Mesodermal cell (in vitro differentiated cells): ENCODE results near the gene PHPT1. TPM values are rescaled to one million over a fixed set of nuclear protein-coding genes. Genes with fewer than 3 reads are reported as not detected.
A peak's percentile ranks its signal among the peaks of the same experiment; 100 is the strongest.
"Not testable (repeated sequence)": the region's sequence is repeated elsewhere in the genome, so short reads cannot be mapped to it uniquely, and the experiment has no call there.

Experiments used
- H3K27ac ChIP-seq: 2 replicates; pipeline ENCODE4 v1.7.0; 2013; ENCODE audit warnings: mild to moderate bottlenecking, low read depth, low read length, moderate library complexity; ENCODE audit not compliant: severe bottlenecking
- H3K36me3 ChIP-seq: 2 replicates; pipeline ENCODE4 v1.7.1; 2013; ENCODE audit warnings: mild to moderate bottlenecking, low read length, moderate library complexity; ENCODE audit not compliant: control insufficient read depth, insufficient read depth
- H3K4me1 ChIP-seq: one replicate; pipeline ENCODE4 v1.7.1; 2013; ENCODE audit warnings: mild to moderate bottlenecking, low read length; ENCODE audit not compliant: insufficient read depth, control insufficient read depth, poor library complexity, severe bottlenecking
- H3K4me3 ChIP-seq: 2 replicates; pipeline ENCODE4 v1.7.0; 2013; ENCODE audit warnings: low read length, control low read depth, mild to moderate bottlenecking; ENCODE audit not compliant: insufficient read depth, poor library complexity, severe bottlenecking; ENCODE audit errors: extremely low read depth
- H3K9me3 ChIP-seq: 2 replicates; pipeline ENCODE4 v1.7.1; 2013; ENCODE audit warnings: mild to moderate bottlenecking, low read length, moderate library complexity; ENCODE audit not compliant: control insufficient read depth
- WGBS, 2 experiments: methylation state at CpG; one replicate each; pipeline ENCODE4 v1.1.5; 2013; ENCODE audit warnings: missing lambda C conversion rate in 2 of 2; ENCODE audit not compliant: insufficient coverage in 2 of 2; 5-methylcytosine and 5-hydroxymethylcytosine counted together
- polyA plus RNA-seq, 2 experiments: library from polyadenylated mRNA; stranded (reverse); fragments of 50-300 nt; gene quantifications; one replicate each; pipeline ENCODE4 v1.2.3, GENCODE V29; 2013

Gene PHPT1
- polyA plus RNA-seq (2013, experiment 1 of 2), result 189 TPM
- polyA plus RNA-seq (2013, experiment 2 of 2), result 175 TPM

- Histone ChIP-seq H3K36me3 (peaks cover 32% of the 10 kb centered on the region), H3K27ac (peak within 1 kb of the TSS; percentile 86), H3K4me1 (peaks cover 8% of the 10 kb centered on the region), H3K9me3 (peaks cover 6% of the 10 kb centered on the region), H3K4me3 (peak within 1 kb of the TSS; percentile 81)
- 1% methylated on average over 56 to 59 of the region's 77 CpGs for WGBS, 2 experiments
Observed at GRCh38 chr9:136849038-136849959, at the start of gene PHPT1. Gene PHPT1, plus strand, starts transcription at chr9:136849409. Its CDS starts 22 bp downstream, at chr9:136849431.

- peak overlapping the region; percentile 55 for H3K4me3 ChIP-seq
- H3K9me3 ChIP-seq, result no peaks in the 10 kb centered on the region
- H3K4me1 ChIP-seq, result peaks cover 29% of the 10 kb centered on the region
- H3K36me3 ChIP-seq, result peaks cover 4% of the 10 kb centered on the region
- H3K27ac ChIP-seq, result peak overlapping the region; percentile 45
- 1 to 2% methylated on average over 44 to 52 of the region's 63 CpGs for WGBS, 2 experiments
Observed at GRCh38 chr9:136799854-136800657, 49.2 kb upstream of the PHPT1 start.

GRCh38 chr9:136802321-136802720, 46.9 kb upstream of the PHPT1 start:
- Histone ChIP-seq H3K27ac (no peak overlapping the region), H3K4me1 (peaks cover 24% of the 10 kb centered on the region), H3K4me3 (no peak overlapping the region), H3K36me3 (peaks cover 9% of the 10 kb centered on the region), H3K9me3 (no peaks in the 10 kb centered on the region)
- 81 to 87% methylated on average over 4 to 5 of the region's 6 CpGs for WGBS, 2 experiments

- not testable (repeated sequence) for H3K4me3 ChIP-seq, H3K36me3 ChIP-seq, H3K27ac ChIP-seq, H3K9me3 ChIP-seq
- H3K4me1 ChIP-seq, result peaks cover 18% of the 10 kb centered on the region
- WGBS, 2 experiments, result 98 to 100% methylated on average over 2 to 4 of the region's 9 CpGs
Observed at GRCh38 chr9:136803009-136803550, 46.1 kb upstream of the PHPT1 start.

GRCh38 chr9:136803551-136804508, 45.4 kb upstream of the PHPT1 start:
- Histone ChIP-seq H3K4me3 (no peak overlapping the region), H3K9me3 (no peaks in the 10 kb centered on the region), H3K27ac (no peak overlapping the region), H3K4me1 (peaks cover 18% of the 10 kb centered on the region), H3K36me3 (peaks cover 9% of the 10 kb centered on the region)
- 93 to 94% methylated on average over 22 of the region's 22 CpGs for WGBS, 2 experiments

- Histone ChIP-seq H3K27ac (no peak overlapping the region), H3K4me1 (peaks cover 24% of the 10 kb centered on the region), H3K4me3 (no peak overlapping the region), H3K36me3 (peaks cover 11% of the 10 kb centered on the region), H3K9me3 (no peaks in the 10 kb centered on the region)
- 95% methylated on average over 20 of the region's 20 CpGs for WGBS, 2 experiments
Observed at GRCh38 chr9:136804509-136805206, 44.6 kb upstream of the PHPT1 start.

GRCh38 chr9:136805207-136805740, 43.9 kb upstream of the PHPT1 start:
- no peak overlapping the region for H3K27ac ChIP-seq
- 93 to 95% methylated on average over 11 to 12 of the region's 12 CpGs for WGBS, 2 experiments
- peaks cover 18% of the 10 kb centered on the region for H3K36me3 ChIP-seq
- H3K4me1 ChIP-seq, result peaks cover 30% of the 10 kb centered on the region
- no peaks in the 10 kb centered on the region for H3K9me3 ChIP-seq
- H3K4me3 ChIP-seq, result no peak overlapping the region

GRCh38 chr9:136806067-136806466, 43.1 kb upstream of the PHPT1 start:
- H3K4me1 ChIP-seq, result peaks cover 25% of the 10 kb centered on the region
- no peak overlapping the region for H3K27ac ChIP-seq
- no peak overlapping the region for H3K4me3 ChIP-seq
- peaks cover 25% of the 10 kb centered on the region for H3K36me3 ChIP-seq
- no peaks in the 10 kb centered on the region for H3K9me3 ChIP-seq
- WGBS, 2 experiments, result 91 to 100% methylated on average over 4 to 7 of the region's 10 CpGs

- Histone ChIP-seq H3K27ac (no peak overlapping the region), H3K4me1 (peaks cover 24% of the 10 kb centered on the region), H3K9me3 (no peaks in the 10 kb centered on the region), H3K36me3 (peaks cover 32% of the 10 kb centered on the region), H3K4me3 (peak overlapping the region; percentile 57)
- 88% methylated on average over 24 to 25 of the region's 25 CpGs for WGBS, 2 experiments
Observed at GRCh38 chr9:136806631-136807201, 42.5 kb upstream of the PHPT1 start.
